Common myeloid progenitor, CD34-positive (primary cell): ENCODE measurements around the gene PRKN.

Experiments used
- CTCF ChIA-PET: fragments of 350-600 bp; sonication (Branson Sonifier 250); formaldehyde crosslinking; loops from one replicate; lab custom pipeline; 2021; ENCODE audit warnings: antibody characterized with exemption; lab: Charles Lee
- POLR2A ChIA-PET: fragments of 350-600 bp; sonication (Branson Sonifier 250); formaldehyde crosslinking; loops from one replicate; lab custom pipeline; 2021; ENCODE audit warnings: antibody characterized with exemption; lab: Charles Lee
- DNase-seq, 3 donors: peaks; one replicate each; pipeline versions ENCODE4 v3.0.0 to v3.0.0-alpha.2; 2013
- H3K27ac ChIP-seq, 2 experiments: 1 replicate in 1 of 2; 2 replicates in 1 of 2; pipeline ENCODE4 v1.7.0; 2013; ENCODE audit warnings: inconsistent platforms in 2 of 2, low read length in 2 of 2, mild to moderate bottlenecking in 2 of 2, low read depth in 1 of 2, moderate library complexity in 1 of 2; ENCODE audit not compliant: severe bottlenecking in 2 of 2, insufficient read depth in 1 of 2, poor library complexity in 1 of 2
- H3K27me3 ChIP-seq, 5 experiments: replicated peaks in 2 of 5; 1 replicate in 3 of 5; 2 replicates in 2 of 5; pipeline versions ENCODE4 v1.6.1 to v1.7.0; 2013; ENCODE audit warnings: low read length in 4 of 5, mild to moderate bottlenecking in 2 of 5, moderate library complexity in 2 of 5, inconsistent platforms in 1 of 5; ENCODE audit not compliant: insufficient read depth in 5 of 5, control insufficient read depth in 4 of 5
- H3K36me3 ChIP-seq, 4 experiments: 1 replicate in 2 of 4; 2 replicates in 2 of 4; pipeline versions ENCODE4 v1.6.1 to v1.7.0; 2013; ENCODE audit warnings: low read length in 3 of 4, control low read depth in 1 of 4, mild to moderate bottlenecking in 1 of 4; ENCODE audit not compliant: control insufficient read depth in 4 of 4, insufficient read depth in 4 of 4
- H3K4me1 ChIP-seq, 4 experiments: 1 replicate in 3 of 4; 2 replicates in 1 of 4; pipeline versions ENCODE4 v1.6.1 to v1.7.1; 2013; ENCODE audit warnings: low read length in 3 of 4, mild to moderate bottlenecking in 3 of 4, control low read depth in 1 of 4, inconsistent platforms in 1 of 4, moderate library complexity in 1 of 4; ENCODE audit not compliant: control insufficient read depth in 4 of 4, insufficient read depth in 4 of 4; ENCODE audit errors: control extremely low read depth in 1 of 4
- H3K4me3 ChIP-seq, 7 experiments: 1 replicate in 4 of 7; 2 replicates in 3 of 7; pipeline versions ENCODE4 v1.5.1 to v1.7.0; 2013; ENCODE audit warnings: mild to moderate bottlenecking in 7 of 7, low read length in 6 of 7, moderate library complexity in 6 of 7, inconsistent platforms in 2 of 7, low read depth in 2 of 7, control low read depth in 1 of 7; ENCODE audit not compliant: insufficient read depth in 4 of 7, control insufficient read depth in 1 of 7; ENCODE audit errors: extremely low read depth in 1 of 7
- H3K9me3 ChIP-seq, 5 experiments: 1 replicate in 4 of 5; 2 replicates in 1 of 5; pipeline versions ENCODE4 v1.6.1 to v1.7.1; 2013; ENCODE audit warnings: low read length in 4 of 5, mild to moderate bottlenecking in 2 of 5, inconsistent platforms in 1 of 5, low read depth in 1 of 5, moderate library complexity in 1 of 5; ENCODE audit not compliant: control insufficient read depth in 4 of 5, insufficient read depth in 2 of 5; ENCODE audit errors: control extremely low read depth in 1 of 5
- WGBS: methylation state at CpG from one replicate; pipeline ENCODE4 v1.1.5; 2013; ENCODE audit not compliant: insufficient coverage; 5-methylcytosine and 5-hydroxymethylcytosine counted together

The PRKN gene

DNA sequence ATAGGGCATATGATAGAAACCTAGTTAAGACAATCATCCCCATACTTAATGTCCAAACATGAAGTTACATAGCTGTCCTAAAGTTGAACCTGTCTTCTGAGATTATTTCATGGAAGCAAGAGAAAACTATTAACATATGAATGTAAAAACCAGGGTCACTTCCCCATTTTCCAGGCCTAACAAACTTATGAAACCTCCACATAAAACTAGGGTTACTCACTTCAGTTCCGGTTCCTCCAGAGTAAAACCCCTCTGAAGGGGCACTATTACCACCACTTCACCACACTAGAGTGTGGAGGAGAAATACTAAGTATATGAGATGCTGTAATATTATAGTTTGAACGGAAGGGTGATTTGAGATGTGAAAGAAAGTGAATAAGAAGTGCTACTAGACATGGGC, 14.9 kb downstream of the PRKN start:
- Histone ChIP-seq H3K36me3 (no peaks in the 10 kb centered on the region), H3K27me3 (no peaks in the 10 kb centered on the region), H3K4me1 (no peaks in the 10 kb centered on the region), H3K27ac (no peak overlapping the region), H3K4me3 (no peak overlapping the region), H3K9me3 (no peaks in the 10 kb centered on the region)
- ChIA-PET POLR2A (no interaction called here), CTCF (no interaction called here)
- no CpG with 5 or more reads among the region's 2 CpGs for WGBS
- DNase-seq: no peak

DNA sequence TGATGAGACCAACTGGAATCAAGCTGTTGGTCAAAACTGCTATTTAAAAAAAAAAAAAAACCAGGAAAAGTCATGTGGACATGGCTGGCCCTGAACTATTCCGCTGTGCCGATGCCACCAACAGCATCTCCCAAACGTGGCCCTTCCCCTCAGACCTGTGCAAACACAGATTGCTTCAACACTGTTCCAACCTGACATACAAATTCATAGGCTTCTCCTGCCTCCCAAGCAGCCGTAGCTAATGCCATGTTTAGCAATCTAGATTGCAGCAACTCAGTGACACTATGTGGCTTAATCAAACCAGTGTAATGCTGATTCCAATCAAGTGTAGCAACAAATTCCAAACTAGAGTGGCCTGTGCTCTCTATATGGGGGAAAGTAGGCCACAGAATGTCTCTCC, 16.2 kb downstream of the PRKN start:
- Histone ChIP-seq H3K9me3 (no peaks in the 10 kb centered on the region), H3K27me3 (no peaks in the 10 kb centered on the region), H3K27ac (no peak overlapping the region), H3K4me1 (peaks cover 0 to 6% (median 3%) of the 10 kb centered on the region in 4 experiments), H3K36me3 (no peaks in the 10 kb centered on the region), H3K4me3 (no peak overlapping the region)
- ChIA-PET POLR2A (interaction anchor here (0.6 kb wide), 1 partner anchor 1939 kb away, joined by 3 read pairs; no protein-coding TSS in a partner anchor), CTCF (interaction anchor here (1.0 kb wide), 2 partner anchors 9 to 11 kb away, joined by 3 to 5 read pairs; no protein-coding TSS in a partner anchor)
- DNase-seq: no peak
- WGBS: 95% methylated on average over 4 of the region's 4 CpGs

DNA sequence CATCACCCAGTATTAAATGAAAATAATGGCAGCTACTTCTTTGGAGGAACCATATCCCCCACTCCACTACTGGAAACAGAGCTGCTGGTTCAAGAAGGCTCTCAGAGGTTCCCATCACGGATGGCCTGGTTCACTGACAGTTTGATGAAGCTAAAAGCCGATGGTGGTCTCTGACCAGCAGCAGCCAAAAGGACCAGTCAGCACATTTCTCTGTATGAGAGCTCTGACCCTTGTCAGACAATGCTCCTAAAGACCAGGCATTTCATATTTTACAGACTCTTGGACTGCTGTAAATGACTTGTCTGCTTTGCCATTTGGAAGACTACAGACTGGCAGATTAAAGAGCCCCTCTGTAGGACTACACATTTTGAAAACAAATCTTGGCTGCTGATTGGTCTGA, 16.6 kb downstream of the PRKN start:
- no peak overlapping the region for H3K27ac ChIP-seq
- H3K9me3 ChIP-seq: no peaks in the 10 kb centered on the region
- POLR2A ChIA-PET: interaction anchor here (0.6 kb wide), 1 partner anchor 1938 kb away, joined by 3 read pairs; no protein-coding TSS in a partner anchor
- no peaks in the 10 kb centered on the region for H3K27me3 ChIP-seq
- DNase-seq: no peak
- CTCF ChIA-PET: interaction anchor here (1.0 kb wide), 2 partner anchors 10 to 11 kb away, joined by 3 to 5 read pairs; no protein-coding TSS in a partner anchor
- H3K4me1 ChIP-seq: peaks cover 0 to 9% (median 7%) of the 10 kb centered on the region in 4 experiments
- no peak overlapping the region for H3K4me3 ChIP-seq
- no peaks in the 10 kb centered on the region for H3K36me3 ChIP-seq
- 93% methylated on average over 2 of the region's 2 CpGs for WGBS

DNA sequence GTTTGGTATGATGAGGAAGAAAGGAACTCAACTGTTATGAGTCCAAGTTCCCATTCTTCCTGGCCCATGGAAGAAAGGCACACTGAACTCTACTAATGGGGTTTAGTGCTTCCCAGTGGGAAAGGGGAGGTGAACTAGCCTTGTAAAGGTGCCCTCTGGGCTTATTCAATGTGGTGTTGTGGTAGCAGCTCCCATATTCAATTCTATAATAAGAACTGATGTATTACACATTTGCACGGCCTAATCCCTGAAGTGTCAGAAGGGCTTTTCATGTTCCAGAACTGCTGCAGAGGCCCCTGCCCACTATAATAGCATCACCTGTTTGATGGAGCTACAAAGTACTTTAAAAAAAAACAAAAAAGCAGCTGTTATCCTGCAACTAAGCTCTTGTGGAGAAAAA, 17.1 kb downstream of the PRKN start:
- no peak for DNase-seq
- POLR2A ChIA-PET: no interaction called here
- WGBS: no CpG with 5 or more reads among the region's 1 CpG

DNA sequence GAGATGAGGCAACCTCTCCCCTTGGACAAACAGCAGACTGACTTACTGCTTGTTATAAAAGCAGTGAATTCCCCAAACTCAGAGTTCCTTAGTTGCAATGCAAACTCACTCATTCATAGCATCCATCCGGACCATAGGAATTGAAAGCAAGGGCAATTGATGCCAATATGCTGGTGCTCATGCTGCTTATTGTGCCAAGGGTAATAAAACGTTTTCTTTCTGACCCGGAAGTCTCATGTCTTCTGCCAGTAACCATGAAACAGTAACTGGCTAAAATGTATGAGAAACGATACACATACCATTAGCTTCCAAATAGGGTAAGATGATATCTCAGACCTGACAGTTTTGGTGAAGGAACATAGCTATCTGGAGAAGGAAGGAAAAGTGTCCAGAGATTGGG, 18.1 kb downstream of the PRKN start:
- DNase-seq: no peak
- POLR2A ChIA-PET: no interaction called here
- WGBS: 89% methylated on average over 3 of the region's 4 CpGs
- Histone ChIP-seq H3K4me3 (no peak overlapping the region), H3K9me3 (no peaks in the 10 kb centered on the region), H3K36me3 (no peaks in the 10 kb centered on the region), H3K4me1 (peaks cover 0 to 14% (median 8%) of the 10 kb centered on the region in 4 experiments), H3K27ac (no peak overlapping the region), H3K27me3 (peaks cover 0 to 2% (median 0%) of the 10 kb centered on the region in 5 experiments)
- CTCF ChIA-PET: no interaction called here

More for the DNA sequence above, 17.1 kb downstream of the PRKN start:
- CTCF ChIA-PET: interaction anchor here (1.0 kb wide), 1 partner anchor 10 kb away, joined by 5 read pairs; no protein-coding TSS in a partner anchor
- Histone ChIP-seq H3K27me3 (no peaks in the 10 kb centered on the region), H3K4me3 (no peak overlapping the region), H3K27ac (no peak overlapping the region), H3K9me3 (no peaks in the 10 kb centered on the region), H3K4me1 (peaks cover 0 to 14% (median 8%) of the 10 kb centered on the region in 4 experiments), H3K36me3 (no peaks in the 10 kb centered on the region)

DNA sequence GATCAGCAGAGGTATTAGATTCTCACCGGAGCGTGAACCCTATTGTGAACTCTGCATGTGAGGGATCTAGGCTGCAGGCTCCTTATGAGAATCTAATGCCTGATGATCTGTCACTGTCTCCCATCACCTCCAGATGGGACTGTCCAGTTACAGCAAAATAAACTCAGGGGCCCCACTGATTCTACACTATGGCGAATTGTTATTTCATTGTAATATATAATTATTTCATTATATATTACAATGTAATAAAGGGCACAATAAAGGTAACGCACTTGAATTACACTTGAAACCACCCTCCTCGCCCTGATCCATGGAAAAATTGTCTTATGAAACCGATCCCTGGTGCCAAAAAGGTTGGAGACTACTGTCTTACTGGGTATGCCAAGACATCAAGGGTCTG, 18.6 kb downstream of the PRKN start:
- no peak overlapping the region for H3K27ac ChIP-seq
- POLR2A ChIA-PET: no interaction called here
- peaks cover 0 to 2% (median 0%) of the 10 kb centered on the region in 5 experiments for H3K27me3 ChIP-seq
- no peaks in the 10 kb centered on the region for H3K36me3 ChIP-seq
- no peak for DNase-seq
- no peaks in the 10 kb centered on the region for H3K9me3 ChIP-seq
- peaks cover 0 to 14% (median 8%) of the 10 kb centered on the region in 4 experiments for H3K4me1 ChIP-seq
- 100% methylated on average over 4 of the region's 6 CpGs for WGBS
- CTCF ChIA-PET: no interaction called here
- no peak overlapping the region for H3K4me3 ChIP-seq

DNA sequence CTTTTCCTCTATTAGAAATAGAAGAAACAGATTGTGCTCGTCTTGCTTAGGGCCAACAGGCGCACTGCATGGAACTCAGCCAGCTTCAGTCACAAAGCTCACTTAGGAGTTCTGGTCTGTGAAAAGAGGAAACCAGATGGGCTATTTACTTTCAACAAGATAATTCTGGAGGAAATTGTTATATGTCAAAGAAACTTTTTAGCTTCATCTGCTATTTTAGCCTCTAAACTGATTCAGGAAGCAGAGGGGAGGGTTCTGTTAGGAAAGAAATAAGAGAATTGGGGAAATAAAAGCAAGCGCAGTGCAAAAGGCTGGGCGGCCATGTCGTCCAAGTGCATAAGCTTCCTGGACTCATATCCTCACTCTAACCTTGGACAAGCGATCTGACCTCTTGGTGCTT, 21.3 kb downstream of the PRKN start:
- ChIA-PET POLR2A (no interaction called here), CTCF (interaction anchor here (1.1 to 2.1 kb wide), 3 partner anchors 9 to 64 kb away, joined by 3 to 5 read pairs (median 4); partner anchors contain the start of genes PACRG and PRKN)
- Histone ChIP-seq H3K4me3 (peak overlapping the region in 5 of 7 experiments; percentile 27 to 49 (median 39)), H3K36me3 (no peaks in the 10 kb centered on the region), H3K27ac (peak overlapping the region in 1 of 2 experiments; percentile 40), H3K27me3 (peaks cover 0 to 2% (median 0%) of the 10 kb centered on the region in 5 experiments), H3K4me1 (peaks cover 0 to 14% (median 8%) of the 10 kb centered on the region in 4 experiments), H3K9me3 (no peaks in the 10 kb centered on the region)
- WGBS: 0% methylated on average over 2 of the region's 6 CpGs
- DNase-seq: peak; percentile 55 to 89 (median 85)
